ENCODE measurements around the gene DMRT1.

- TF ChIP-seq CTCF (IDR thresholded peaks at IDR 0.05) (no peak), POLR2A (IDR thresholded peaks at IDR 0.05) (no peak)
Observed at GRCh38 chr9:883011-883410, 41.5 kb downstream of the DMRT1 start.

Data from heart left ventricle (tissue), 13 donors.